Stimulated activated memory B cell treated with anti-CD40 and anti-IgM and Interleukin-4, amounts not matched to agents 10 μg/mL and 1 μg/mL and 100 μg/mL, for 72 hours (primary cell): ENCODE data around the gene DIPK1B.

Experiments
- ATAC-seq: fragments of 150-1000 bp; cut with Tn5 transposase; 2 replicates; pipeline ENCODE4 v1.10.0; 2021
- H3K27ac Mint-ChIP-seq: one replicate; pipeline ENCODE4 v1.8.0; 2022; ENCODE audit warnings: mild to moderate bottlenecking, mixed read lengths
- H3K27me3 Mint-ChIP-seq: one replicate; pipeline ENCODE4 v1.8.0; 2022; ENCODE audit warnings: mixed read lengths
- H3K36me3 Mint-ChIP-seq: one replicate; pipeline ENCODE4 v1.8.0; 2022; ENCODE audit warnings: mixed read lengths
- H3K4me1 Mint-ChIP-seq: one replicate; pipeline ENCODE4 v1.8.0; 2022; ENCODE audit warnings: mixed read lengths
- H3K4me3 Mint-ChIP-seq: one replicate; pipeline ENCODE4 v1.8.0; 2022; ENCODE audit warnings: mild to moderate bottlenecking, moderate library complexity, mixed read lengths
- H3K9me3 Mint-ChIP-seq: one replicate; pipeline ENCODE4 v1.8.0; 2022; ENCODE audit warnings: mixed read lengths

The DIPK1B gene

DNA sequence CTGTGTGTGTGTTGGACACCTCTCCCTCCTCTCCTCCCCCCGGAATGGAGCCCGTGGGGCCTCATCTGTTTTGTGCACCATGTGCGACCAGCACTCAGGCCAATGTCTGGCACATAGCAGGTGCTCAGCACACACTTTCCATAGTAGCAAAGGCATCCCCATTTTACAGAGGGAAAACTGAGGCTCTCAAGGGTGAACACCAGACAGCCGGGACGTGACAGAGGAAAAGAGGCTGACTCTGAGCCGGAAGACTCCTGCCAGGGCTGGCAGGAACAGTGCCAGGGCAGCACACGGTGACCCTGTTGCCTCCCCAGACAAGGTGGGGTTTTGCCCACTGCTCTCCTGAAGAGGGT, 23.3 kb upstream of the DIPK1B start:
- Mint-ChIP-seq H3K36me3 (no peaks in the 10 kb centered on the region), H3K27ac (no peak overlapping the region), H3K27me3 (peaks cover 32% of the 10 kb centered on the region), H3K9me3 (no peaks in the 10 kb centered on the region), H3K4me3 (no peak overlapping the region), H3K4me1 (peaks cover 15% of the 10 kb centered on the region)
- ATAC-seq, result no peak

DNA sequence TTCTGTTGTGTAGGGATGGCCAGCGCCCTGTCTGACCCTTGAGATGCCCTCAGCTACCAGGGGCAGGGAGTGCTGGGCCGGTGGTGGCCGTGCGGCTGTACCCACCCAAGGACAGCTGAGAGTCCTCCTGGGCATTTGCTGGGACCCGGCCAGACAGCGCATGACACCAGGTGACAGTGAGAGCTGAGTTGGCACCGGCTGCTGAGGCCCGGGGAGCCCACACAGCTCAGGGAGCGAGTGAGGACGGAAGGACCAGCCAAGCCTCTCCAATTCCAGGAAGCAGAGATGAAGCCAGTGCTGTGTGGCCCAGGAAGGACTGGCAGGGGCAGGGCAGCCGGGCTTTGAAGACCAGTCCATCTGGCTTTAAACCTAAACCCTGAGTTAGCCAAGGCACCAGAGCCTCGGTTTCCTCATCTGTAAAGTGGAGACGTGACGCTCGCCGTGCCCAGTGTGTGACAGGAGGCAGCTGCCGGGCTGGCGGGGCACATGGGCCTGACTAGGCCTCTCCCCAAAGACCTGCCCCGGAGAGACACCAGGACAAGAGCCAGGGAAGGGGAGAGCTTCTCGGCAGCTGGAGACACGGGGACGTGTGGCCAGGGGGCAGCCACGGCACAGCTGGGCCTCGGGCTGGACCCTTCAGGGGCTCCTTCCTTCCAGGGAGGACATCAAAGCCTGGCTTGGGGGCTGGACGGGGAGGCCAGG, 22.1 kb upstream of the DIPK1B start:
- H3K4me3 Mint-ChIP-seq, result no peak overlapping the region
- peaks cover 15% of the 10 kb centered on the region for H3K4me1 Mint-ChIP-seq
- no peaks in the 10 kb centered on the region for H3K9me3 Mint-ChIP-seq
- peaks cover 41% of the 10 kb centered on the region for H3K27me3 Mint-ChIP-seq
- H3K36me3 Mint-ChIP-seq, result no peaks in the 10 kb centered on the region
- no peak overlapping the region for H3K27ac Mint-ChIP-seq
- no peak for ATAC-seq

DNA sequence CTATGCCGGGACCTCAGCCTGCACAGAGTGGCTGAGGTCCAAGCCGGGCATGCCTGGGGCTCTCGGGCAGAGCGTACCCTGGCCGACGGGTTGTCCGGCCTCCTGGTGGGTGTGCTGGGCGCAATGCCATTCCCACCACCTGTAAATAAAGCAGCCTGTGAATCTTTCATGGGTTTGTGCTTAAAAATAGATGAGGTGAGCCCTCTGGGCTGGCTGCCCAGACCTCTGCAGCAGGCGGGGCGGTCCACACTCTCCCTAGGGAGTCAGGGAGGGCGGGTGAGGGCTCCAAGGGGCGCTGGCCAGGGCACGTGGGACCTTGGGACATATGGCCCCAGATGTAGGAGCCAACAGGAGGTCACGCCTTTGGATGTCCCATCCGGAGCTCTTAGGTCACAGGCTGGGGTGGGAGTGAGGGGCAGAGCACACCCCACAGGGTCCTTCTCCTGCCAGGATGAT, 21.5 kb upstream of the DIPK1B start:
- no peaks in the 10 kb centered on the region for H3K36me3 Mint-ChIP-seq
- no peaks in the 10 kb centered on the region for H3K9me3 Mint-ChIP-seq
- ATAC-seq, result no peak
- peaks cover 47% of the 10 kb centered on the region for H3K27me3 Mint-ChIP-seq
- H3K4me3 Mint-ChIP-seq, result no peak overlapping the region
- H3K27ac Mint-ChIP-seq, result no peak overlapping the region
- H3K4me1 Mint-ChIP-seq, result peaks cover 12% of the 10 kb centered on the region

DNA sequence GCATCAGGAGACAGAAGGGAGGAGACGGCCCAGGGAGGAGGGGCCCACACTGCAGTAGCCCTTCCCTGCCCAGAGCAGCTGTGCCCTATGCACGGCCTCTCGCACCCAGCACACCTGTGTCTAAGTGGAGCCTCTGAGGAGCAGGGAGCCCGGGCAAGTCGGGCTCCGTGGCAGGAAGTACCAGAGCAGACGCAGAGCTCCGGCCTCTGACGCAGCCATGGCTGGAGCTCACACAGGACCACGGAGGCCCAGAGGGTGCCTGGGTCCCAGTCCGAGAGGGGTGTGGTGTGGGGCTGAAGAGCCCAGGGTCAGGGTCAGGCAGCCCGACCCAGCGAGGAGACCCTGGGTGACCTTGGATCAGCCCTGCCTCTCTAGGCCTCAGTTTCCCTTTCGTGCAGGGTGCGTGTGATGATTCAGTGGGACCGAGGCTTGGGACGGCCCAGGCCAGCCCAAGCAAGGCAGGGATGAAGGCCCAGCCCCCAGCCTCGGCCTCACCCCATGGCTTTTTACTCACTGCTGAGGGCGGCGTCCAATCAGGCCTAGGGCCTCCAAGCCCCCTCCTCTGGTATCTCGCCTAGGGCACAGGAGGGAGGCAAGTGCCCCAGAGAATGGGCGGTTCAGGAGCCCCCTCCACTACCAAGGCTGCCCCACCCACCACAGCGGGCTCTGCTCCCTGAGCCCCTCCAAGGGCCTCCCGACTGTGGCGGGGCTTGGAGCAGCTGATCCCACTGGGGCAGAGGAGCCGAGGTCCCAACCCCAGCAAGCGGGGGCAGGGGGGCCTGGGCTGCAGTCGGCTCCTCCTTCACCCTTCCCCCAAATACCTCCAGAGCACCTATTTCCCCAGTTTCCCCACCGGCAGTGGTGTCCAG, 20.8 kb upstream of the DIPK1B start:
- Mint-ChIP-seq H3K4me1 (peaks cover 7% of the 10 kb centered on the region), H3K27ac (no peak overlapping the region), H3K9me3 (no peaks in the 10 kb centered on the region), H3K27me3 (peaks cover 54% of the 10 kb centered on the region), H3K36me3 (no peaks in the 10 kb centered on the region), H3K4me3 (no peak overlapping the region)
- ATAC-seq, result no peak

DNA sequence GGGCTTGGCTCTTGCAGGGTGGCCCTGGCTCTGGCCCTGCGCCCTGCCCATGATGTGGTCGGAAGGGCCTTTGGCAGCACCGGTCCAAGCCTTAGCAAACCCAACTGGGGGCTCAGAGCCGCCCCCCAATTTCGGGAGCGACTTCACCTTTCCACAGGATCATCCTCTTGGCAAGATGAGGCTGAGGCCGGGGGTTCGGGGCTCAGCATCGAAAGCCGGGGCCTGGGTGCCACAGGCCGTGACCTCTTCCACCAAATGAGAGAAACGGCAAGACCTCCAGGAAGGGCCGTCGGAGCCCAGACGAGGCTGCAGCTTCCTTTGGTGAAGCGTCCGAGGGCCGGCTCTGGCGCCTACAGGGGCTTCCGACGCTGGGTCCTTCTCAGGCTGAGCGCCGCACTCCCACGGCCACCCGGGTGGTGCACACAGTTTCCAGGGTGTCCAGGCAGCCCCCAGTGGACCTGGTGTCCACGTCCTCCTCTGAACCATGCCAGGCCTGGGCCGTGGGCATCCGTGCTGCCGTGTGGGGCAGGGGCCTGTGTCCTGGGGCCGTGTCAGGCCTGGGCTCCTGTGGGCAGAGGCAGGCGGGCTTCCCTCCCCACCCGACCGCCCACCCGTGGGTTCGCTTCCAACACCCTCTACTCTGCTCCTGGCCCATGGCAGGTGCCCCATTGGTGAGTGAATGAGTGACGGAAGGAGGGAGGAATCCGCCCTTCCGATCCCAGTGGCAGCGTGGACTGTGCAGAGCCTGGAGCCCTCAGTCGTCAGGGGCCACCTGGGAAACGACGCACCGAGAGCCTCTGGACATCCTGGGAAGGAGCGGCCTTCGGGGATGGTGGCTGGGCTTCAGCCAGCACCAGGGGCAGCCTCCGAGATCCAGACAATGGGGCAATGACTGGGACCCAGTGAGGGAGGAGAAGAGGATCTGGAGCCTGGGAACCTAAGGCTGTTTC, 19.9 kb upstream of the DIPK1B start:
- no peaks in the 10 kb centered on the region for H3K9me3 Mint-ChIP-seq
- H3K27ac Mint-ChIP-seq, result no peak overlapping the region
- H3K4me3 Mint-ChIP-seq, result no peak overlapping the region
- peaks cover 63% of the 10 kb centered on the region for H3K27me3 Mint-ChIP-seq
- H3K36me3 Mint-ChIP-seq, result no peaks in the 10 kb centered on the region
- H3K4me1 Mint-ChIP-seq, result peaks cover 12% of the 10 kb centered on the region
- ATAC-seq, result no peak

GRCh38 chr9:136693135-136693489, 19.3 kb upstream of the DIPK1B start:
- Mint-ChIP-seq H3K27me3 (peaks cover 70% of the 10 kb centered on the region), H3K4me3 (no peak overlapping the region), H3K36me3 (no peaks in the 10 kb centered on the region), H3K9me3 (no peaks in the 10 kb centered on the region), H3K27ac (no peak overlapping the region), H3K4me1 (peaks cover 13% of the 10 kb centered on the region)
- ATAC-seq, result no peak

DNA sequence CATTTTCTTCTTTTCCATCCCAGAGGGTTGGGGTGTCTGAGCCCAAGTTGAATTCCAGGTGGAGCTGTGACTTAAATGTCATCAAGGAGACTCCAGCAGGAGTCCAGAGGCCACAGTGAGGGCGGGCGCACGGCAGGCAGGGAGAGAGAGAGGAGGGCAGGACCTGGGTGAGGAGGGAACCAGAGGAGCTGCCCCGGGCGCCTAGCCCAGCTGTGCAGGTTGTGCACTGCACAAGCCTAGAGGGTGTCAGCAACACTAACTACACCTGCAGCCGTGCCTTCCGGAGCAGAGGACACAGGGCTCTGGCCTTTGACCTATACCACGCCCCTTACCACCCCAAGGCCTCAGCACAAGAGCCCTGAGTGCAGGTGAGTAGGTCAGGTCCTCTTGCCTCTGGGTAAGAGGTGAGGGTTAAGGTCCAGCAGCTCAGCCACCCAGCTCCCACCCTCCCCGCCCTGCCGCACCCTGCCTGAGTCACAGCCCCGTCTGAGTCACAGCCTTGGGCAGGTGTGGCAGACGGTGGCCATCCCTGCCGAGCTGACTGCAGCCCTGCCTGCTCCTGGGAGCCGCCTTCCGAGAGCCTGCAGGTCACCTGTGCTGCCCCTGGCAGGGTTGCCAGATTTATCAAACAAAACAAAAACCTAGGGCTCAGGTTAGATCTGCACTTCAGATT, 18.7 kb upstream of the DIPK1B start:
- Mint-ChIP-seq H3K4me3 (no peak overlapping the region), H3K27me3 (peaks cover 75% of the 10 kb centered on the region), H3K9me3 (no peaks in the 10 kb centered on the region), H3K4me1 (peaks cover 9% of the 10 kb centered on the region), H3K27ac (no peak overlapping the region), H3K36me3 (no peaks in the 10 kb centered on the region)
- ATAC-seq, result no peak

DNA sequence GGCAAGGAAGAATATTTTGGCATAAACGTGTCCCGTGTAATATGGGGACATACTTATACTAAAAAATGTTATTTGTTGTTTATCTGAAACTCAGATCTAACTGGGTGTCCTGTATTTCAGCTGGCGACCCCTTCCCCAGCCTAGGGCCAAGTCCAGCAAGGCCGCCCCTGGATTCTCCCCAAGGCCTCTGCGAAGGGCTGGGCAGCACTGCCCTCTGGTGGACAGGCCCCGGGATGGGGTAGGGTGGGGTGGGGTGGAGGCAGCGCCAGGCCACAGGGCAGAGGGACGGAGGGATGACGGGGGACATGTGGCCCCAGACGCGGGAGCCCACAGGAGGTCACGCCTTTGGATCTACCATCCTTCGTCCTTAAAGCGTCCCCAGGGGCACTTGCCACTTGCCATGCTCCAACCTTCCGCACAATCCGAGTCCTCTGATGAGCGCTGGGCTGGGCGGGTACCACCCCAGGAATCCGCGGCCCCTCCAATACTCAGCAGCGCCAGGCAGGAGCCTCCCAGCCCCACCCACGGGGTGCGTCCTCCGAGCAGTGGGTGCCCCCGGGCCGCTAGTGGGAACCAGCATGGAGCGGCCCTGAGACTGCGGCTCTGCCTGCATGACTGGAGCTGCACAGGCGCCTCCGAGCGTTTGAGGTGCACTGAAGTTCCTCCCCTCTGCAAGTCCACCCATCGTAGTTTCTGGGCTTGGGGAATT, 18.1 kb upstream of the DIPK1B start:
- no peak overlapping the region for H3K27ac Mint-ChIP-seq
- peak; percentile 44 for ATAC-seq
- H3K4me3 Mint-ChIP-seq, result no peak overlapping the region
- peaks cover 80% of the 10 kb centered on the region for H3K27me3 Mint-ChIP-seq
- no peaks in the 10 kb centered on the region for H3K9me3 Mint-ChIP-seq
- peaks cover 9% of the 10 kb centered on the region for H3K4me1 Mint-ChIP-seq
- no peaks in the 10 kb centered on the region for H3K36me3 Mint-ChIP-seq

DNA sequence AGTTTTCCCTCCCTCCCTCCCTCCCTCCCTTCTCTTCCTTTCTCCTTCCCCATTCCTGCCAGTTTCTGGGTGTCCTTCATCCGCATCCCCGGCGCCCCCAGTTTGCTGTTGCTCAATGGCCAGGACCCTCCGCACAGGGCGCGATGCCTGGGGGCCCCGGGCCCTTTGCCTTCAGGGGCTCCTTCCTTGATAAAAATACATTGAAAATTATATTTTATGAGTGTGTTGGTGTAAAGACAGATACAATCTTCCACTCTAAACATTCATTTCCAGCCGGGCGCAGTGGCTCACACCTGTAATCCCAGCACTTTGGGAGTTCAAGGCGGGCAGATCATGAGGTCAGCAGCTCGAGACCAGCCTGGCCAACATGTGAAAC, 17.5 kb upstream of the DIPK1B start:
- peaks cover 9% of the 10 kb centered on the region for H3K4me1 Mint-ChIP-seq
- peaks cover 77% of the 10 kb centered on the region for H3K27me3 Mint-ChIP-seq
- H3K36me3 Mint-ChIP-seq, result no peaks in the 10 kb centered on the region
- H3K4me3 Mint-ChIP-seq, result no peak overlapping the region
- no peak for ATAC-seq
- H3K9me3 Mint-ChIP-seq, result no peaks in the 10 kb centered on the region
- H3K27ac Mint-ChIP-seq, result no peak overlapping the region

DNA sequence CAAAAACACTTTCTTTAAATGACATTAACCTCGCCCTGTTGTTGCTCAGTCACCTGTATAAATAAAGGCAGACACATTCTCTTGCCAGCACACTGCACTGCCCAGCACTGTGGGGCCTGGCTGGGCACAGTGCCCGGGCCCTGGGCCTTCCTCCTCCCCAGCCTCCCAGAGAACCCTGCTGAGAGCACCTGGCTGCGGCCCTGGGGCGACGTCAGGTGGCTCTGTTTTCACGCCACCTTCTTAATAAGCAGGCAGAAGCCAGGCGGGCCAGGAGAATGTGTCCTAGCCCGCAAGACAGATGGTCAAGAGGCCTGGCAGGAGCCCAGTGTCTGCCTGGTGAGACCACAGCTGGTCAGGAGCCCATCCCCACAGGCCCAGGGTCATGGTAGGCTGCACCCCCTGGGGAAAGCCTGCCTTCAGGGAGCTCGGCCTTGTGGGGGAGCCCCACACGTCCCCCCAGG, 16.9 kb upstream of the DIPK1B start:
- Mint-ChIP-seq H3K4me1 (peaks cover 15% of the 10 kb centered on the region), H3K27me3 (peaks cover 77% of the 10 kb centered on the region), H3K4me3 (no peak overlapping the region), H3K36me3 (no peaks in the 10 kb centered on the region), H3K9me3 (no peaks in the 10 kb centered on the region), H3K27ac (no peak overlapping the region)
- ATAC-seq, result no peak

DNA sequence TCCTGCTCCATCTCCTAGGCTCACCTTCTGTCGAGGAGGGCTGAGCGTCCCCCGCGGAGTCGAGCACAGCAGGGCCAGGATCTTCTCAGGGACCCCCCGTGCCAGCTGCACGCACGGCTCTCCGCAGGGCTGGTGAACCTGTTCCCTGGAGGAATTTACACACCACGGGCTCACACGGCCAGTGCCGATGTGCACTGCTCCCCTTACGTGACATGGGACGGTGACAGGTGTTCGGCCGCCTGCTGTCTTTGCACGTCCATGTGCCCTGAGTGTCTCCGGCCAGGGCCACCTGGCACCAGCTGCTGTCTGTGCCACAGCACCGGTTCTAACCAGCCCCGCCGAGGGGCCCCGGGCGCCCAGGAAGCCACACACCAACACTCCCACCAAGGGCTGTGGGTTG, 16.4 kb upstream of the DIPK1B start:
- Mint-ChIP-seq H3K27ac (no peak overlapping the region), H3K4me1 (peaks cover 20% of the 10 kb centered on the region), H3K36me3 (no peaks in the 10 kb centered on the region), H3K4me3 (no peak overlapping the region), H3K9me3 (no peaks in the 10 kb centered on the region), H3K27me3 (peaks cover 73% of the 10 kb centered on the region)
- no peak for ATAC-seq

- Mint-ChIP-seq H3K9me3 (no peaks in the 10 kb centered on the region), H3K27me3 (peaks cover 70% of the 10 kb centered on the region), H3K36me3 (no peaks in the 10 kb centered on the region), H3K4me1 (peaks cover 25% of the 10 kb centered on the region), H3K27ac (no peak overlapping the region), H3K4me3 (no peak overlapping the region)
- no peak for ATAC-seq
These were observed 15.9 kb upstream of the DIPK1B start for GRCh38 chr9:136696502-136696901.

- H3K27ac Mint-ChIP-seq, result no peak overlapping the region
- peaks cover 32% of the 10 kb centered on the region for H3K4me1 Mint-ChIP-seq
- H3K27me3 Mint-ChIP-seq, result peaks cover 75% of the 10 kb centered on the region
- H3K36me3 Mint-ChIP-seq, result no peaks in the 10 kb centered on the region
- H3K9me3 Mint-ChIP-seq, result no peaks in the 10 kb centered on the region
- ATAC-seq, result no peak
- H3K4me3 Mint-ChIP-seq, result no peak overlapping the region
These were observed 15.1 kb upstream of the DIPK1B start for GRCh38 chr9:136697146-136697820.
